HepG2 (cell line): ENCODE measurements around the gene TBC1D20. TPM values are rescaled to one million over a fixed set of nuclear protein-coding genes. Genes with fewer than 3 reads are reported as not detected.
A peak's percentile ranks its signal among the peaks of the same experiment; 100 is the strongest.

Experiments
- BRCA1 ChIP-seq: sonication (generic); formaldehyde crosslinking; IDR thresholded peaks from 2 replicates; pipeline ENCODE4 v1.4.0; 2020; ENCODE audit warnings: missing genetic modification reagents
- HNRNPH1 ChIP-seq: fragments of 200-400 bp; formaldehyde crosslinking; optimal IDR thresholded peaks from 2 replicates; pipeline ENCODE3; 2017; ENCODE audit warnings: mild to moderate bottlenecking, low read depth, low read length
- JUN ChIP-seq: sonication (generic); formaldehyde crosslinking; IDR thresholded peaks from 2 replicates; pipeline ENCODE4 v1.4.0; 2020; ENCODE audit warnings: mild to moderate bottlenecking, missing genetic modification reagents
- KAT7 ChIP-seq: IDR thresholded peaks from 2 replicates; pipeline ENCODE4 v1.6.1; 2018; ENCODE audit warnings: borderline replicate concordance, missing compliant biosample characterization
- MAFG ChIP-seq: sonication (generic); formaldehyde crosslinking; IDR thresholded peaks from 2 replicates; pipeline ENCODE4 v1.5.1; 2020; ENCODE audit warnings: mild to moderate bottlenecking, missing genetic modification reagents
- MZF1 ChIP-seq: sonication (generic); formaldehyde crosslinking; IDR thresholded peaks from 2 replicates; pipeline ENCODE4 v1.8.1; 2023; ENCODE audit warnings: mild to moderate bottlenecking, missing genetic modification reagents, borderline replicate concordance
- NFATC3 ChIP-seq: sonication (generic); formaldehyde crosslinking; IDR thresholded peaks from 2 replicates; pipeline ENCODE4 v1.5.1; 2020; ENCODE audit warnings: mild to moderate bottlenecking, missing genetic modification reagents
- NFKBIZ ChIP-seq: IDR thresholded peaks from 2 replicates; pipeline ENCODE4 v1.6.1; 2018; ENCODE audit warnings: missing genetic modification reagents, missing compliant biosample characterization
- NONO ChIP-seq, 2 experiments: fragments of 450-650 bp in 1 of 2; sonication (generic) in 1 of 2; formaldehyde crosslinking in 1 of 2; IDR thresholded peaks in 1 of 2; conservative IDR thresholded peaks in 1 of 2; 2 replicates each; pipeline versions ENCODE4 v1.6.1 to v1.8.0; 2017 to 2022; ENCODE audit warnings: mild to moderate bottlenecking in 1 of 2, missing genetic modification reagents in 1 of 2, moderate library complexity in 1 of 2
- PPARG ChIP-seq: conservative IDR thresholded peaks from 2 replicates; pipeline ENCODE4 v1.6.1; 2016; ENCODE audit warnings: missing biosample characterization, missing genetic modification reagents
- SP140L ChIP-seq: sonication (generic); formaldehyde crosslinking; IDR thresholded peaks from 2 replicates; pipeline ENCODE4 v1.4.0; 2020; ENCODE audit warnings: missing genetic modification reagents, borderline replicate concordance
- SP4 ChIP-seq: sonication (generic); formaldehyde crosslinking; IDR thresholded peaks from 2 replicates; pipeline ENCODE4 v1.8.1; 2023; ENCODE audit warnings: mild to moderate bottlenecking, missing genetic modification reagents
- TEAD2 ChIP-seq: sonication (generic); formaldehyde crosslinking; IDR thresholded peaks from 2 replicates; pipeline ENCODE4 v1.9.0; 2021; ENCODE audit warnings: missing genetic modification reagents
- THAP11 ChIP-seq: IDR thresholded peaks from 2 replicates; pipeline ENCODE4 v1.6.1; 2016; ENCODE audit warnings: missing biosample characterization, missing genetic modification reagents
- TMF1 ChIP-seq: sonication (generic); formaldehyde crosslinking; IDR thresholded peaks from 2 replicates; pipeline ENCODE4 v1.8.1; 2022; ENCODE audit warnings: low read depth, missing genetic modification reagents
- U2AF2 ChIP-seq: fragments of 200-400 bp; formaldehyde crosslinking; IDR thresholded peaks from 2 replicates; pipeline ENCODE4 v1.6.1; 2017; ENCODE audit warnings: low read depth, mild to moderate bottlenecking, low read length
- YY1 ChIP-seq: IDR thresholded peaks from 2 replicates; pipeline ENCODE4 v1.6.1; 2011; ENCODE audit warnings: low read length, low read depth, moderate library complexity, mild to moderate bottlenecking; ENCODE audit not compliant: insufficient read depth, insufficient replicate concordance
- ZFAT ChIP-seq: sonication (generic); formaldehyde crosslinking; conservative IDR thresholded peaks from 2 replicates; pipeline ENCODE4 v1.8.1; 2023; ENCODE audit warnings: missing genetic modification reagents, inconsistent platforms
- ZNF253 ChIP-seq: sonication (generic); formaldehyde crosslinking; IDR thresholded peaks from 2 replicates; pipeline ENCODE4 v1.8.0; 2022; ENCODE audit warnings: mild to moderate bottlenecking, missing genetic modification reagents, borderline replicate concordance
- ZNF879 ChIP-seq: sonication (generic); formaldehyde crosslinking; IDR thresholded peaks from 2 replicates; pipeline ENCODE4 v1.8.1; 2023; ENCODE audit warnings: missing genetic modification reagents
- ZNF883 ChIP-seq: sonication (generic); formaldehyde crosslinking; IDR thresholded peaks from 2 replicates; pipeline ENCODE4 v1.5.1; 2020; ENCODE audit warnings: mild to moderate bottlenecking, missing genetic modification reagents; ENCODE audit errors: not compliant biosample characterization
- polyA plus RNA-seq, 8 experiments: library from polyadenylated mRNA; depleted of rRNA in 3 of 8; stranded (reverse) in 7 of 8; unstranded in 1 of 8; fragments of >200 nt; fragmentation: Illumina TruSeq in 4 of 8; extraction: Trizol in 4 of 8; gene quantifications; 2 replicates each; pipeline versions ENCODE4 v1.2.1 to v1.2.3, GENCODE V29; 2011 to 2016; ENCODE audit warnings: low read depth in 4 of 8, missing spikeins in 1 of 8, mixed read lengths in 1 of 8; ENCODE audit not compliant: insufficient read depth in 1 of 8
- total RNA-seq, 5 experiments: library from RNA; depleted of rRNA; stranded (reverse); fragments of >200 nt; fragmentation: Illumina TruSeq; extraction: Trizol; gene quantifications; 2 replicates each; pipeline ENCODE4 v1.2.3, GENCODE V29; 2016; ENCODE audit warnings: low read depth in 1 of 5
- TF ChIP-seq, protein P1 (sequence below): sonication (generic); formaldehyde crosslinking; IDR thresholded peaks from 2 replicates; pipeline ENCODE4 v1.4.0; 2020; ENCODE audit warnings: low read depth, missing genetic modification reagents
- TF ChIP-seq, protein P2 (sequence below): sonication (generic); formaldehyde crosslinking; IDR thresholded peaks from 2 replicates; pipeline ENCODE4 v1.4.0; 2020; ENCODE audit warnings: missing genetic modification reagents, borderline replicate concordance
- TF ChIP-seq, protein P3 (sequence below): IDR thresholded peaks from 2 replicates; pipeline ENCODE4 v1.6.1; 2016; ENCODE audit warnings: mild to moderate bottlenecking

Gene TBC1D20
- total and polyA plus RNA-seq, 2 of the 13 experiments (the other 11 are each of a cell fraction or from before 2014, with no cell fraction given): 36.6 to 47.1 TPM

DNA sequence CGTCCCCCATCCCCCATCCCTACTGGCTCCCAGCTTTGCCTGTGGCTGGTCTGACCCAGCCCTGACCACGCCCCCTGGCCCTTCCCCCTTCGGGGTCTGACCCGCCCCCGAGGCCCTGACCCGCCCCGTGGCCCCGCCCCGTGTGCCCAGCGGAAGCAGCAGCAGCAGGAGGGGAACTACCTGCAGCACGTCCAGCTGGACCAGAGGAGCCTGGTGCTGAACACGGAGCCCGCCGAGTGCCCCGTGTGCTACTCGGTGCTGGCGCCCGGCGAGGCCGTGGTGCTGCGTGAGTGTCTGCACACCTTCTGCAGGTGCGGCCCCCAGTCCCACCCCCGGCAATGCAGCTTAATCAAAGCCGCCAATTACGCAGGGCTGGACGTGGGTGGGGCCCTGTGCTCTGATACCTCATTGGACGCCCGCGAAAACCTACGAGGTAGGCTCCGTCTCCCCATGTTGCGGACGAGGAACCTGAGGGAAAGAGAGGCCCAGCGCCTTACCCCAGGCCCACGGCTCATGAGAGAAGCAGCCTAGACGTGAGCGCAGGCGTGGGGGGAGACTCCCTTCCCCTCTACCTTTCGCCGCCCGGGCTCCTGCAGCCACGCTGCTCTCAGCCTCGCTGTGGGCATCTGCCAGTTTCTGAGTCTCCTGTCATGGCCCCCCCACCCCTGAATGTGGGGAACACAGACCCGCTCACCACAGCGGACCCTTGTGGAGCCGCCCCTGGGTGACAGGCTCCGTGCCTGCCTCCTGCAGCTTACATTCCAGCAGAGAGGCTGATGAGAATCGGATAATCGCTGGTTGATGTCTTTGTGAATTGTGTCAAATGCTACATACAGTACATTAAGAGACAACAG lies 41.4 kb downstream of the TBC1D20 start (continued):
- TF ChIP-seq ZNF253 (no peak), MAFG (CRISPR knock-in tag) (peak; percentile 28; the same call in 1 of the 2 replicates), ZFAT (CRISPR knock-in tag) (no peak), SP140L (no peak), YY1 (no peak), NFATC3 (CRISPR knock-in tag) (no peak), BRCA1 (CRISPR knock-in tag) (no peak), KAT7 (CRISPR knock-in tag) (no peak), JUN (no peak), TEAD2 (no peak), THAP11 (CRISPR knock-in tag) (no peak), ZNF879 (CRISPR knock-in tag) (no peak), NONO (IDR thresholded peaks at IDR 0.05) (no peak), NONO (CRISPR knock-in tag; conservative IDR thresholded peaks at IDR 0.05) (no peak; the same call in 1 of the 2 replicates), PPARG (CRISPR knock-in tag) (no peak), NFKBIZ (CRISPR knock-in tag) (no peak), ZNF883 (CRISPR knock-in tag) (peak; percentile 58), U2AF2 (no peak), TMF1 (peak; percentile 38; the same call in 1 of the 2 replicates), SP4 (CRISPR knock-in tag) (0 out of 2 replicates have a peak, but pooled peaks have one; percentile 3), HNRNPH1 (no peak), MZF1 (CRISPR knock-in tag) (no peak)
- TF ChIP-seq, protein P1, sequence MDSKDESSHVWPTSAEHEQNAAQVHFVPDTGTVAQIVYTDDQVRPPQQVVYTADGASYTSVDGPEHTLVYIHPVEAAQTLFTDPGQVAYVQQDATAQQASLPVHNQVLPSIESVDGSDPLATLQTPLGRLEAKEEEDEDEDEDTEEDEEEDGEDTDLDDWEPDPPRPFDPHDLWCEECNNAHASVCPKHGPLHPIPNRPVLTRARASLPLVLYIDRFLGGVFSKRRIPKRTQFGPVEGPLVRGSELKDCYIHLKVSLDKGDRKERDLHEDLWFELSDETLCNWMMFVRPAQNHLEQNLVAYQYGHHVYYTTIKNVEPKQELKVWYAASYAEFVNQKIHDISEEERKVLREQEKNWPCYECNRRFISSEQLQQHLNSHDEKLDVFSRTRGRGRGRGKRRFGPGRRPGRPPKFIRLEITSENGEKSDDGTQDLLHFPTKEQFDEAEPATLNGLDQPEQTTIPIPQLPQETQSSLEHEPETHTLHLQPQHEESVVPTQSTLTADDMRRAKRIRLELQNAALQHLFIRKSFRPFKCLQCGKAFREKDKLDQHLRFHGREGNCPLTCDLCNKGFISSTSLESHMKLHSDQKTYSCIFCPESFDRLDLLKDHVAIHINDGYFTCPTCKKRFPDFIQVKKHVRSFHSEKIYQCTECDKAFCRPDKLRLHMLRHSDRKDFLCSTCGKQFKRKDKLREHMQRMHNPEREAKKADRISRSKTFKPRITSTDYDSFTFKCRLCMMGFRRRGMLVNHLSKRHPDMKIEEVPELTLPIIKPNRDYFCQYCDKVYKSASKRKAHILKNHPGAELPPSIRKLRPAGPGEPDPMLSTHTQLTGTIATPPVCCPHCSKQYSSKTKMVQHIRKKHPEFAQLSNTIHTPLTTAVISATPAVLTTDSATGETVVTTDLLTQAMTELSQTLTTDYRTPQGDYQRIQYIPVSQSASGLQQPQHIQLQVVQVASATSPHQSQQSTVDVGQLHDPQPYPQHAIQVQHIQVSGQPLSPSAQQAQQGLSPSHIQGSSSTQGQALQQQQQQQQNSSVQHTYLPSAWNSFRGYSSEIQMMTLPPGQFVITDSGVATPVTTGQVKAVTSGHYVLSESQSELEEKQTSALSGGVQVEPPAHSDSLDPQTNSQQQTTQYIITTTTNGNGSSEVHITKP (CRISPR knock-in tag): no peak
- TF ChIP-seq, protein P2, sequence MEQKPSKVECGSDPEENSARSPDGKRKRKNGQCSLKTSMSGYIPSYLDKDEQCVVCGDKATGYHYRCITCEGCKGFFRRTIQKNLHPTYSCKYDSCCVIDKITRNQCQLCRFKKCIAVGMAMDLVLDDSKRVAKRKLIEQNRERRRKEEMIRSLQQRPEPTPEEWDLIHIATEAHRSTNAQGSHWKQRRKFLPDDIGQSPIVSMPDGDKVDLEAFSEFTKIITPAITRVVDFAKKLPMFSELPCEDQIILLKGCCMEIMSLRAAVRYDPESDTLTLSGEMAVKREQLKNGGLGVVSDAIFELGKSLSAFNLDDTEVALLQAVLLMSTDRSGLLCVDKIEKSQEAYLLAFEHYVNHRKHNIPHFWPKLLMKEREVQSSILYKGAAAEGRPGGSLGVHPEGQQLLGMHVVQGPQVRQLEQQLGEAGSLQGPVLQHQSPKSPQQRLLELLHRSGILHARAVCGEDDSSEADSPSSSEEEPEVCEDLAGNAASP (CRISPR knock-in tag): no peak
- TF ChIP-seq, protein P3, sequence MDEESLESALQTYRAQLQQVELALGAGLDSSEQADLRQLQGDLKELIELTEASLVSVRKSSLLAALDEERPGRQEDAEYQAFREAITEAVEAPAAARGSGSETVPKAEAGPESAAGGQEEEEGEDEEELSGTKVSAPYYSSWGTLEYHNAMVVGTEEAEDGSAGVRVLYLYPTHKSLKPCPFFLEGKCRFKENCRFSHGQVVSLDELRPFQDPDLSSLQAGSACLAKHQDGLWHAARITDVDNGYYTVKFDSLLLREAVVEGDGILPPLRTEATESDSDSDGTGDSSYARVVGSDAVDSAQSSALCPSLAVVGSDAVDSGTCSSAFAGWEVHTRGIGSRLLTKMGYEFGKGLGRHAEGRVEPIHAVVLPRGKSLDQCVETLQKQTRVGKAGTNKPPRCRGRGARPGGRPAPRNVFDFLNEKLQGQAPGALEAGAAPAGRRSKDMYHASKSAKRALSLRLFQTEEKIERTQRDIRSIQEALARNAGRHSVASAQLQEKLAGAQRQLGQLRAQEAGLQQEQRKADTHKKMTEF (CRISPR knock-in tag): no peak
